Heart right ventricle (tissue), 16 donors: Measurements from ENCODE around the gene VTI1A. TPM values are rescaled to one million over a fixed set of nuclear protein-coding genes. Genes with fewer than 3 reads are reported as not detected.

Experiments
- ATAC-seq, 8 donors: fragments of 200-7000 bp; cut with Tn5 transposase; one replicate each; pipeline ENCODE4 v1.9.1; 2020; ENCODE audit warnings: mild to moderate bottlenecking in 8 of 8, moderate library complexity in 8 of 8, moderate number of reproducible peaks in 1 of 8
- DNase-seq, 2 donors: peaks; one replicate each; pipeline ENCODE4 v3.0.0-alpha.2; 2020
- H3K27ac ChIP-seq, 10 donors: fragments of 200-600 bp; sonication (generic) in 2 of 10; one replicate each; pipeline versions ENCODE4 v1.5.0 to v1.8.0; 2020 to 2022; ENCODE audit warnings: mild to moderate bottlenecking in 3 of 10
- H3K27me3 ChIP-seq, 7 donors: fragments of 200-600 bp; one replicate each; pipeline ENCODE4 v1.8.0; 2021 to 2022; ENCODE audit warnings: mild to moderate bottlenecking in 2 of 7
- H3K36me3 ChIP-seq, 9 donors: fragments of 200-600 bp; sonication (generic) in 1 of 9; one replicate each; pipeline versions ENCODE4 v1.5.0 to v1.8.0; 2020 to 2022; ENCODE audit warnings: mild to moderate bottlenecking in 2 of 9
- H3K4me1 ChIP-seq, 9 donors: fragments of 200-600 bp; sonication (generic) in 1 of 9; one replicate each; pipeline versions ENCODE4 v1.5.0 to v1.8.0; 2020 to 2022; ENCODE audit warnings: mild to moderate bottlenecking in 4 of 9
- H3K4me3 ChIP-seq, 10 donors: fragments of 200-600 bp; sonication (generic) in 2 of 10; one replicate each; pipeline versions ENCODE4 v1.5.0 to v1.8.0; 2020 to 2022; ENCODE audit warnings: mild to moderate bottlenecking in 7 of 10, moderate library complexity in 2 of 10
- H3K9me3 ChIP-seq, 11 donors: fragments of 200-600 bp in 10 of 11; sonication (generic) in 2 of 11; one replicate each; pipeline versions ENCODE4 v1.5.0 to v1.8.0; 2013 to 2022; ENCODE audit warnings: mild to moderate bottlenecking in 2 of 11, control low read depth in 1 of 11, moderate library complexity in 1 of 11
- WGBS, 2 donors: extraction: QIAGEN DNeasy Blood & Tissue Kit; methylation state at CpG; one replicate each; pipeline ENCODE4 v1.1.7; 2013; ENCODE audit warnings: inconsistent platforms in 1 of 2; 5-methylcytosine and 5-hydroxymethylcytosine counted together
- intact Hi-C, 10 donors: fragments of 100-400 bp; cut with DNase I; formaldehyde crosslinking; loops; one replicate each; pipeline versions ENCODE4 v1.11.1 to v1.14.2; 2022
- polyA plus RNA-seq, 2 donors: library from polyadenylated mRNA; stranded (reverse); fragments of 200-250 nt; gene quantifications; one replicate each; pipeline ENCODE4 v1.2.3, GENCODE V29; 2013
- total RNA-seq, 10 donors: library from RNA; stranded (reverse); fragmentation: NEBNext Ultra II Directional in 3 of 10; extraction: Animal tissue kit (Norgen Biotek cat#: 25700) in 3 of 10; gene quantifications; one replicate each; pipeline versions ENCODE4 v1.2.1 to v1.2.4, GENCODE V29; 2021 to 2023
- TF ChIP-seq, protein P1 (sequence below), 9 donors: fragments of 200-600 bp; sonication (generic) in 2 of 9; IDR thresholded peaks; one replicate each; pipeline versions ENCODE4 v1.5.0 to v1.8.0; 2021 to 2022; ENCODE audit warnings: antibody characterized with exemption in 9 of 9, mild to moderate bottlenecking in 5 of 9, moderate library complexity in 1 of 9
- donor health status: Arrhythmogenic right ventricular cardiomyopathy.
- donor health status: ischemic (EF 13 %, LVEDD 7.1; RV severe dilation, severe dysfunction).
- donor health status: healthy with polysubstance abuse.
- donor health status: DM: no; HTN: yes; CAD: no.
- donor health status: DM: no; HTN: no; CAD: no.
- donor health status: ischemic (EF 25% LVEDD 6.9; RV normal size, moderate dysfunction).
- donor health status: ischemic (EF 25% LVEDD 5.7; RV mildly dilated, moderate dysfunction).
- donor health status: healthy.
- donor health status: DM: yes; HTN: yes; CAD: no.
- donor health status: Ischemic cardiomyopathy.
- donor health status: ischemic (EF 35%, LVEDD 5.7; RV mildly dilated, moderate dysfunction).
- donor health status: nonischemic (EF 11% LVEDD 7.7; RV severe dilation, severe dysfunction).
- donor health status: DM: yes; HTN: yes; CAD: no.
- donor health status: PGD.
- donor health status: ischemic (EF 29% LVEDD 5.4; RV normal size, mild dysfunction).
- donor health status: nonischemic (EF 23%, LVEDD 6.1; RV moderate dilation, normal function).

Gene VTI1A
- total and polyA plus RNA-seq, 12 donors, result 6.2 to 24.5 (median 20.6) TPM

DNA sequence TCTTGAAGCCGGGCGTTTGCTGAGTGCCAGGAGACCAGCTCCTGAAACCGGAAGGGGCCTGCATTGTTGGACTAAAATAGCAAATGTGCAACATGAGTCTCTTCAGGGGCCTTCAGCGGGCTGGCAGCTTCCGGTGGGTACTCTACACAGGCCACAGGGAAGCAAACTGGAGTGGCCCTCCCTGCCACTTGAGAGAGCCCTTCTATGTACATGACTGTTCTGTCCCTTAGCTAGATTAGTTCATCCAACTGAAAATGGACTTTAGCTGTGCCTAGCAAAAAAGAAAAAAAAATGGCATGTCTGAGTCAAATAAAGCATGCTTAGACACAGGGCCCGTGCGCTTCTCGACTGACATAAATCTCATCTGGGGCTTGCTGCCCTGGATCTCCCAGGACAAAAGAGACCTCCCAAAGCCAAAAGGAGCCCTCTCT lies 387.8 kb downstream of the VTI1A start:
- Histone ChIP-seq H3K36me3 (no peaks in the 10 kb centered on the region), H3K4me3 (no peak overlapping the region), H3K27ac (no peak overlapping the region), H3K9me3 (peaks cover 0 to 3% (median 0%) of the 10 kb centered on the region in 11 donors), H3K27me3 (no peaks in the 10 kb centered on the region), H3K4me1 (peaks cover 5 to 25% (median 11%) of the 10 kb centered on the region in 9 donors)
- ATAC-seq (peak in 6 of 8 donors; percentile 13 to 47 (median 34)), DNase-seq (no peak)
- intact Hi-C loops, result no loop called here
- TF ChIP-seq, protein P1, sequence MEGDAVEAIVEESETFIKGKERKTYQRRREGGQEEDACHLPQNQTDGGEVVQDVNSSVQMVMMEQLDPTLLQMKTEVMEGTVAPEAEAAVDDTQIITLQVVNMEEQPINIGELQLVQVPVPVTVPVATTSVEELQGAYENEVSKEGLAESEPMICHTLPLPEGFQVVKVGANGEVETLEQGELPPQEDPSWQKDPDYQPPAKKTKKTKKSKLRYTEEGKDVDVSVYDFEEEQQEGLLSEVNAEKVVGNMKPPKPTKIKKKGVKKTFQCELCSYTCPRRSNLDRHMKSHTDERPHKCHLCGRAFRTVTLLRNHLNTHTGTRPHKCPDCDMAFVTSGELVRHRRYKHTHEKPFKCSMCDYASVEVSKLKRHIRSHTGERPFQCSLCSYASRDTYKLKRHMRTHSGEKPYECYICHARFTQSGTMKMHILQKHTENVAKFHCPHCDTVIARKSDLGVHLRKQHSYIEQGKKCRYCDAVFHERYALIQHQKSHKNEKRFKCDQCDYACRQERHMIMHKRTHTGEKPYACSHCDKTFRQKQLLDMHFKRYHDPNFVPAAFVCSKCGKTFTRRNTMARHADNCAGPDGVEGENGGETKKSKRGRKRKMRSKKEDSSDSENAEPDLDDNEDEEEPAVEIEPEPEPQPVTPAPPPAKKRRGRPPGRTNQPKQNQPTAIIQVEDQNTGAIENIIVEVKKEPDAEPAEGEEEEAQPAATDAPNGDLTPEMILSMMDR (IDR thresholded peaks at IDR 0.05), result no peak
- 56 to 57% methylated on average over 8 of the region's 8 CpGs for whole genome bisulfite sequencing, 2 donors

DNA sequence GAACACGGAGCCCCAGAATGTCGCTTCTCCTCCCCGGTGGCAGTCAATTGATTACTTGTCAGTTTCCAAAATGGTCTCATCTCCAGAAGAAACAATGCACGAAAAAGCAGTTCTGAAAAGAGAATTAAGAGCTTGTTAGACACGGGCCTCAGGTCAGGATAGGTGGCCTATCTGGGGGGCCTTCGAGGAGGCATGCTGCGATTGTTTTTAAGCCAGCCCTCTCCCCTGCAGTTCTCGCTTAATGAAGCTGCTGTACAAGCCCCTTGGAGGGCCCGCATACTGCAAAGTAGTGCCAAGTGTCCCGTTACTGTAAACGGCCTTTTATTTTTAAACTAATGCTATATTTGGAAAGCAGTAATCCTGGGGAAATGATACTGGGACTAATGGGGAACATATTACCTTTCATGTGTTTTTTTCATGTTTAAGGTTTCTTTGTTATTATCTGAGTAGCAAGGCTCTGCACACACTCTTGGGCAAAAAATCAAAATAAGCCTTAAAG lies 388.3 kb downstream of the VTI1A start:
- ATAC-seq, result no peak
- intact Hi-C loops, result no loop called here
- TF ChIP-seq, protein P1 (IDR thresholded peaks at IDR 0.05), result no peak
- H3K27me3 ChIP-seq, result no peaks in the 10 kb centered on the region
- peaks cover 5 to 25% (median 11%) of the 10 kb centered on the region in 9 donors for H3K4me1 ChIP-seq
- H3K9me3 ChIP-seq, result peaks cover 0 to 8% (median 0%) of the 10 kb centered on the region in 11 donors
- no peak for DNase-seq
- H3K4me3 ChIP-seq, result no peak overlapping the region
- no peaks in the 10 kb centered on the region for H3K36me3 ChIP-seq
- 61 to 62% methylated on average over 11 of the region's 11 CpGs for WGBS, 2 donors
- H3K27ac ChIP-seq, result no peak overlapping the region

DNA sequence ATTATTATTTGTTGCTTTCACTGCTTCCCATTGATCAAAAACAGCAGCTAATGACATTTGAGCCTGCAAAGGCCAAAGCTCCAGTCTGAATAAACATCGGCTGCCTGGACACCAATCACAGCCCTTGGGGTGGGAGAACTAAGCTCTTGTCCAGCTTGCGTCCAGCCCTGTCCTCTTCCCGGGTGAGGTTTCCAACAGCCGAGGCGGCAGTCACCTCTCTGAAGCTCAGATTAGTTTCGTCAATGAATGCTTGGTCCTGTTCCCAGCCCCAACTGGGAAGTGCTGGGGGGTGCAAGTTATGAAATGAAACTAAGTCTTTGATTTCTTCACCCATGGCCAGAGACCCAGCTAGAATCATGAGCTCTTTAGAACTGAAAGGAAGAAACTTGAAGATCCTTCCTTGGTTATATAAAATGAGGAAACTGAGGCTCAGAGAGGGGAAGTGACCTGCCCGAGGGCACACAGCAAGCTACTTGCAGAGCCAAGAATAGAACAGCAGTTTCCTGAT lies 389.0 kb downstream of the VTI1A start:
- H3K36me3 ChIP-seq, result no peaks in the 10 kb centered on the region
- peak overlapping the region in 3 of 10 donors; percentile 3 to 32 (median 18) for H3K4me3 ChIP-seq
- peaks cover 0 to 10% (median 0%) of the 10 kb centered on the region in 11 donors for H3K9me3 ChIP-seq
- DNase-seq (peak; percentile 33 to 36), ATAC-seq (peak in 7 of 8 donors; percentile 51 to 74 (median 62))
- H3K27ac ChIP-seq, result peak overlapping the region in 2 of 10 donors; percentile 4 to 21
- no peaks in the 10 kb centered on the region for H3K27me3 ChIP-seq
- intact Hi-C loops, result no loop called here
- TF ChIP-seq, protein P1 (IDR thresholded peaks at IDR 0.05), result no peak
- peaks cover 5 to 25% (median 11%) of the 10 kb centered on the region in 9 donors for H3K4me1 ChIP-seq
- WGBS, 2 donors, result 65 to 76% methylated on average over 7 of the region's 7 CpGs

DNA sequence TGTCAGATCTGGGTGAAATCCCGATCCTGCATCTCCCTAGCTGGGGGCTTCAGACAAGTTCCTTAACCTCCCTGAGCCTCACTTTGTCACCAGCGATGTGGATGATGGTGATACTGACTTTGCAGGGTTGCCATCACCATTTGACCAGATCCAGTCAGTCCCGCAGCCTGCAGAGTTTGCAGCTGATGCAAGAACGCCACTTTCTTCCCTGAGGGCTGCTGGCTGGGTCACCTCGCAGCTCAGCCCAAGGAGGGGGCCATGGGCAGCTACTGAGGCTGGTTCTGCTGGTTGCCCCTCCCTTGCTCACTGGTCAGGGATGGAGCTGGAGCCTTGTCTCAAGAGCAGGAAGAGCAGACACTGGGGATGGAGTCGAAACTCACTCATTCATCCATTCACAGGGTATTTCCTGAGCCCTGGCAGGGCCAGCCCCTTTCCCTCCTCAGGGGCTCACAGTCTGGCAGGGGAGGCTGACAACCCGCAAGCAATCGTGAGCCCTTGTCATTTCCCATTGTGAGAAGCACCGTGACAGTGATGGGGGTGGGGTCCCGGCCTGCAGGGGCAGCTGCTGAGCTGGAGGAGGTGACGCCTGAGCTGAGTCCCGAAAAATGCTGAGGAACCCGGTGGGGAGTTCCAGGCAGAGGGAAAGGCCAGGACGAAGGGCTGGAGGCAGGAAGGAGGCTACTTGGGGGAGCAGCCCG lies 391.9 kb downstream of the VTI1A start:
- 68 to 77% methylated on average over 15 of the region's 15 CpGs for WGBS, 2 donors
- H3K27me3 ChIP-seq, result no peaks in the 10 kb centered on the region
- H3K27ac ChIP-seq, result no peak overlapping the region
- TF ChIP-seq, protein P1 (IDR thresholded peaks at IDR 0.05), result no peak
- peaks cover 0 to 10% (median 0%) of the 10 kb centered on the region in 11 donors for H3K9me3 ChIP-seq
- H3K36me3 ChIP-seq, result no peaks in the 10 kb centered on the region
- DNase-seq (no peak), ATAC-seq (no peak)
- H3K4me3 ChIP-seq, result no peak overlapping the region
- intact Hi-C loops, result no loop called here
- H3K4me1 ChIP-seq, result peaks cover 5 to 37% (median 11%) of the 10 kb centered on the region in 9 donors
